Measurements from ENCODE around the gene MIER1. TPM values are rescaled to one million over a fixed set of nuclear protein-coding genes. Genes with fewer than 3 reads are reported as not detected.
A peak's percentile ranks its signal among the peaks of the same experiment; 100 is the strongest.

The MIER1 gene
- total RNA-seq, 1 experiment from 2014 or later: 17.7 TPM

- peak; percentile 74 for DNase-seq (ENCODE audit: low read depth)
These were observed 71.4 kb downstream of the MIER1 start for GRCh38 chr1:66996018-66996682.

- peak; percentile 37 for DNase-seq (ENCODE audit: low read depth)
These were observed 74.2 kb downstream of the MIER1 start for GRCh38 chr1:66998972-66999371.

GRCh38 chr1:66999640-67000400 lies 75.0 kb downstream of the MIER1 start:
- no peak for DNase-seq (ENCODE audit: low read depth)

- DNase-seq (ENCODE audit: low read depth): no peak
These were observed 77.1 kb downstream of the MIER1 start for GRCh38 chr1:67001682-67002425.

GRCh38 chr1:67004176-67004575 lies 79.4 kb downstream of the MIER1 start:
- DNase-seq (ENCODE audit: low read depth): no peak

- no peak for DNase-seq (ENCODE audit: low read depth)
These were observed 80.3 kb downstream of the MIER1 start for GRCh38 chr1:67005068-67005467.

GRCh38 chr1:67009792-67010191 lies 85.0 kb downstream of the MIER1 start:
- no peak for DNase-seq (ENCODE audit: low read depth)

GRCh38 chr1:67013573-67013972 lies 88.8 kb downstream of the MIER1 start:
- peak; percentile 75 for DNase-seq (ENCODE audit: low read depth)

GRCh38 chr1:67018574-67018973 lies 93.8 kb downstream of the MIER1 start:
- DNase-seq (ENCODE audit: low read depth): no peak

GRCh38 chr1:67019121-67019520 lies 94.3 kb downstream of the MIER1 start:
- no peak for DNase-seq (ENCODE audit: low read depth)

- peak; percentile 51 for DNase-seq (ENCODE audit: low read depth)
These were observed 94.9 kb downstream of the MIER1 start for GRCh38 chr1:67019600-67020136.

GRCh38 chr1:67020304-67020703 lies 95.5 kb downstream of the MIER1 start:
- no peak for DNase-seq (ENCODE audit: low read depth)

GRCh38 chr1:67020765-67021164 lies 96.0 kb downstream of the MIER1 start:
- no peak for DNase-seq (ENCODE audit: low read depth)

GRCh38 chr1:67029472-67029871 lies 104.7 kb downstream of the MIER1 start:
- no peak for DNase-seq (ENCODE audit: low read depth)

- no peak for DNase-seq (ENCODE audit: low read depth)
These were observed 106.5 kb downstream of the MIER1 start for GRCh38 chr1:67031121-67031858.

- DNase-seq (ENCODE audit: low read depth): no peak
These were observed 107.1 kb downstream of the MIER1 start for GRCh38 chr1:67031859-67032247.

Other genes with a start within 250 kb of the MIER1 start
- gene DYNLT5, start 172.5 kb upstream of the MIER1 start, total RNA-seq (2014; rRNA removed; shearing (Covaris generic)): not detected in 2 replicates
- not detected in 2 replicates for gene INSL5, start 123.7 kb upstream of the MIER1 start, total RNA-seq (2014; rRNA removed; shearing (Covaris generic))
- gene DNAI4, start 134 bp upstream of the MIER1 start, total RNA-seq (2014; rRNA removed; shearing (Covaris generic)): 0.30 and 0.31 TPM in 2 replicates
- gene SLC35D1, start 129.2 kb downstream of the MIER1 start, total RNA-seq (2014; rRNA removed; shearing (Covaris generic)): 6.5 and 7.2 TPM in 2 replicates
- not detected in 2 replicates for gene C1orf141, start 210.0 kb downstream of the MIER1 start, total RNA-seq (2014; rRNA removed; shearing (Covaris generic))
- gene IL23R, start 241.5 kb downstream of the MIER1 start, total RNA-seq (2014; rRNA removed; shearing (Covaris generic)): 0.05 TPM in 1 of 2 replicates, not detected in the other